Measurements from ENCODE around the gene TP53TG5. TPM values are rescaled to one million over a fixed set of nuclear protein-coding genes. Genes with fewer than 3 reads are reported as not detected.

The TP53TG5 gene
- total RNA-seq, 1 donor from 2014 or later, result not detected

- H3K4me3 ChIP-seq (ENCODE audit: insufficient read depth, low read depth, low read length), result peak overlapping the region; percentile 3
- no peak for FAIRE-seq
Observed at GRCh38 chr20:45338121-45339030, 39.7 kb downstream of the TP53TG5 start.

GRCh38 chr20:45337367-45338120, 40.6 kb downstream of the TP53TG5 start:
- peak overlapping the region; percentile 28 for H3K4me3 ChIP-seq (ENCODE audit: insufficient read depth, low read depth, low read length)
- peak overlapping the region; percentile 88 for H3K27ac Mint-ChIP-seq (ENCODE audit: unreplicated experiment)
- H3K4me1 Mint-ChIP-seq (ENCODE audit: low read depth, unreplicated experiment), result peaks cover 58% of the 10 kb centered on the region
- peak overlapping the region; percentile 14 for H3K4me3 Mint-ChIP-seq (ENCODE audit: unreplicated experiment)
- TF ChIP-seq CTCF (IDR thresholded peaks at IDR 0.05; ENCODE audit: insufficient read depth, low read depth, low read length) (no peak), EZH2 (IDR thresholded peaks at IDR 0.05; ENCODE audit: insufficient read depth, low read length) (no peak)
- H3K9me3 ChIP-seq (ENCODE audit: insufficient read depth, low read depth, low read length), result no peaks in the 10 kb centered on the region
- no peaks in the 10 kb centered on the region for H3K27me3 Mint-ChIP-seq (ENCODE audit: low read depth, unreplicated experiment)
- H2AFZ ChIP-seq (ENCODE audit: low read depth, low read length), result no peak overlapping the region
- peaks cover 7% of the 10 kb centered on the region for H3K36me3 Mint-ChIP-seq (ENCODE audit: low read depth, unreplicated experiment)
- H3K36me3 ChIP-seq (ENCODE audit: insufficient read depth, low read length), result peaks cover 19% of the 10 kb centered on the region
- H3K4me2 ChIP-seq (ENCODE audit: low read length), result peak overlapping the region; percentile 81
- DNase-seq (ENCODE audit: low read depth) (peak; percentile 96), FAIRE-seq (no peak)
- peaks cover 77% of the 10 kb centered on the region for H3K79me2 ChIP-seq (ENCODE audit: insufficient read depth, low read length)
- H3K9ac ChIP-seq (ENCODE audit: low read length), result peak overlapping the region; percentile 87
- H3K27me3 ChIP-seq (ENCODE audit: insufficient read depth, low read length), result no peaks in the 10 kb centered on the region
- peaks cover 39% of the 10 kb centered on the region for H4K20me1 ChIP-seq (ENCODE audit: insufficient read depth, low read length)
- no peaks in the 10 kb centered on the region for H3K9me3 Mint-ChIP-seq (ENCODE audit: unreplicated experiment)
- H3K4me1 ChIP-seq (ENCODE audit: insufficient read depth, low read length), result peaks cover 63% of the 10 kb centered on the region
- H3K27ac ChIP-seq (ENCODE audit: low read depth, low read length), result peak overlapping the region; percentile 100

More at GRCh38 chr20:45338121-45339030, 39.7 kb downstream of the TP53TG5 start:
- no peaks in the 10 kb centered on the region for H3K27me3 ChIP-seq (ENCODE audit: insufficient read depth, low read length)
- no peak for DNase-seq (ENCODE audit: low read depth)
- H3K9ac ChIP-seq (ENCODE audit: low read length), result peak overlapping the region; percentile 87
- H3K36me3 Mint-ChIP-seq (ENCODE audit: low read depth, unreplicated experiment), result peaks cover 7% of the 10 kb centered on the region
- H3K4me3 Mint-ChIP-seq (ENCODE audit: unreplicated experiment), result peak overlapping the region; percentile 14
- no peak overlapping the region for H2AFZ ChIP-seq (ENCODE audit: low read depth, low read length)
- no peaks in the 10 kb centered on the region for H3K9me3 ChIP-seq (ENCODE audit: insufficient read depth, low read depth, low read length)
- peaks cover 32% of the 10 kb centered on the region for H4K20me1 ChIP-seq (ENCODE audit: insufficient read depth, low read length)
- peak overlapping the region; percentile 100 for H3K27ac ChIP-seq (ENCODE audit: low read depth, low read length)
- H3K79me2 ChIP-seq (ENCODE audit: insufficient read depth, low read length), result peaks cover 81% of the 10 kb centered on the region
- no peak for TF ChIP-seq EZH2 (IDR thresholded peaks at IDR 0.05; ENCODE audit: insufficient read depth, low read length)
- no peak for TF ChIP-seq CTCF (IDR thresholded peaks at IDR 0.05; ENCODE audit: insufficient read depth, low read depth, low read length)
- H3K36me3 ChIP-seq (ENCODE audit: insufficient read depth, low read length), result peaks cover 14% of the 10 kb centered on the region
- H3K4me1 ChIP-seq (ENCODE audit: insufficient read depth, low read length), result peaks cover 71% of the 10 kb centered on the region
- H3K27me3 Mint-ChIP-seq (ENCODE audit: low read depth, unreplicated experiment), result no peaks in the 10 kb centered on the region
- peak overlapping the region; percentile 81 for H3K4me2 ChIP-seq (ENCODE audit: low read length)
- H3K9me3 Mint-ChIP-seq (ENCODE audit: unreplicated experiment), result no peaks in the 10 kb centered on the region
- peaks cover 67% of the 10 kb centered on the region for H3K4me1 Mint-ChIP-seq (ENCODE audit: low read depth, unreplicated experiment)
- H3K27ac Mint-ChIP-seq (ENCODE audit: unreplicated experiment), result peak overlapping the region; percentile 88
